ENCODE data around the gene AMBN. TPM values are rescaled to one million over a fixed set of nuclear protein-coding genes. Genes with fewer than 3 reads are reported as not detected.

Gene AMBN
- total RNA-seq, 1 donor from 2014 or later = not detected

- no peak for TF ChIP-seq CTCF (IDR thresholded peaks at IDR 0.05; ENCODE audit: insufficient read depth, low read length, poor library complexity, severe bottlenecking)
- H3K36me3 ChIP-seq (ENCODE audit: control insufficient read depth, insufficient read depth, low read length) = no peaks in the 10 kb centered on the region
- H3K27me3 ChIP-seq (ENCODE audit: control insufficient read depth, insufficient read depth, low read length) = no peaks in the 10 kb centered on the region
- no peak overlapping the region for H3K4me3 ChIP-seq (ENCODE audit: low read depth, low read length)
- no peak for DNase-seq (ENCODE audit: low read depth)
These were observed 32.3 kb downstream of the AMBN start for GRCh38 chr4:70624226-70624793.

- no peak overlapping the region for H3K4me3 ChIP-seq (ENCODE audit: low read depth, low read length)
- DNase-seq (ENCODE audit: low read depth) = no peak
- H3K36me3 ChIP-seq (ENCODE audit: control insufficient read depth, insufficient read depth, low read length) = no peaks in the 10 kb centered on the region
- no peak for TF ChIP-seq CTCF (IDR thresholded peaks at IDR 0.05; ENCODE audit: insufficient read depth, low read length, poor library complexity, severe bottlenecking)
- H3K27me3 ChIP-seq (ENCODE audit: control insufficient read depth, insufficient read depth, low read length) = no peaks in the 10 kb centered on the region
These were observed 35.6 kb downstream of the AMBN start for GRCh38 chr4:70627620-70628019.

- no peak for TF ChIP-seq CTCF (IDR thresholded peaks at IDR 0.05; ENCODE audit: insufficient read depth, low read length, poor library complexity, severe bottlenecking)
- no peaks in the 10 kb centered on the region for H3K36me3 ChIP-seq (ENCODE audit: control insufficient read depth, insufficient read depth, low read length)
- DNase-seq (ENCODE audit: low read depth) = no peak
- no peak within 1 kb of the TSS for H3K4me3 ChIP-seq (ENCODE audit: low read depth, low read length)
- H3K27me3 ChIP-seq (ENCODE audit: control insufficient read depth, insufficient read depth, low read length) = no peaks in the 10 kb centered on the region
These were observed 36.4 kb downstream of the AMBN start, which contains the start of gene ENAM for GRCh38 chr4:70628444-70628843. ENAM (plus strand) TSS chr4:70628744; CDS start chr4:70629501, 757 bp downstream.

- no peak for DNase-seq (ENCODE audit: low read depth)
- no peak for TF ChIP-seq CTCF (IDR thresholded peaks at IDR 0.05; ENCODE audit: insufficient read depth, low read length, poor library complexity, severe bottlenecking)
- Histone ChIP-seq H3K4me3 (ENCODE audit: low read depth, low read length) (no peak overlapping the region), H3K36me3 (ENCODE audit: control insufficient read depth, insufficient read depth, low read length) (no peaks in the 10 kb centered on the region), H3K27me3 (ENCODE audit: control insufficient read depth, insufficient read depth, low read length) (no peaks in the 10 kb centered on the region)
These were observed 37.5 kb downstream of the AMBN start for GRCh38 chr4:70629469-70630090.

- H3K4me3 ChIP-seq (ENCODE audit: low read depth, low read length) = no peak overlapping the region
- H3K27me3 ChIP-seq (ENCODE audit: control insufficient read depth, insufficient read depth, low read length) = no peaks in the 10 kb centered on the region
- no peaks in the 10 kb centered on the region for H3K36me3 ChIP-seq (ENCODE audit: control insufficient read depth, insufficient read depth, low read length)
- DNase-seq (ENCODE audit: low read depth) = no peak
- TF ChIP-seq CTCF (IDR thresholded peaks at IDR 0.05; ENCODE audit: insufficient read depth, low read length, poor library complexity, severe bottlenecking) = no peak
These were observed 38.1 kb downstream of the AMBN start for GRCh38 chr4:70630162-70630561.

- TF ChIP-seq CTCF (IDR thresholded peaks at IDR 0.05; ENCODE audit: insufficient read depth, low read length, poor library complexity, severe bottlenecking) = no peak
- no peaks in the 10 kb centered on the region for H3K27me3 ChIP-seq (ENCODE audit: control insufficient read depth, insufficient read depth, low read length)
- no peaks in the 10 kb centered on the region for H3K36me3 ChIP-seq (ENCODE audit: control insufficient read depth, insufficient read depth, low read length)
- DNase-seq (ENCODE audit: low read depth) = peak; percentile 34
- no peak overlapping the region for H3K4me3 ChIP-seq (ENCODE audit: low read depth, low read length)
These were observed 40.0 kb downstream of the AMBN start for GRCh38 chr4:70632028-70632427.

Data from kidney epithelial cell (primary cell).